GM18951 (cell line): ENCODE data around the gene GAS6.
"Not testable (repeated sequence)": the region's sequence is repeated elsewhere in the genome, so short reads cannot be mapped to it uniquely, and the experiment has no call there.

Experiments
- POLR2A ChIP-seq: IDR thresholded peaks from 4 replicates; pipeline ENCODE4 v1.6.1; 2011; ENCODE audit warnings: mild to moderate bottlenecking; ENCODE audit not compliant: insufficient read length, insufficient read depth; ENCODE audit errors: extremely low read depth
- in situ Hi-C: fragments of 300-500 bp; cut with MboI; formaldehyde crosslinking; loops from one replicate; pipeline ENCODE4 v1.12.0; 2022; ENCODE audit warnings: low sequenced_read_pairs, mixed read lengths, inconsistent platforms; ENCODE audit not compliant: unreplicated experiment

Gene GAS6

DNA sequence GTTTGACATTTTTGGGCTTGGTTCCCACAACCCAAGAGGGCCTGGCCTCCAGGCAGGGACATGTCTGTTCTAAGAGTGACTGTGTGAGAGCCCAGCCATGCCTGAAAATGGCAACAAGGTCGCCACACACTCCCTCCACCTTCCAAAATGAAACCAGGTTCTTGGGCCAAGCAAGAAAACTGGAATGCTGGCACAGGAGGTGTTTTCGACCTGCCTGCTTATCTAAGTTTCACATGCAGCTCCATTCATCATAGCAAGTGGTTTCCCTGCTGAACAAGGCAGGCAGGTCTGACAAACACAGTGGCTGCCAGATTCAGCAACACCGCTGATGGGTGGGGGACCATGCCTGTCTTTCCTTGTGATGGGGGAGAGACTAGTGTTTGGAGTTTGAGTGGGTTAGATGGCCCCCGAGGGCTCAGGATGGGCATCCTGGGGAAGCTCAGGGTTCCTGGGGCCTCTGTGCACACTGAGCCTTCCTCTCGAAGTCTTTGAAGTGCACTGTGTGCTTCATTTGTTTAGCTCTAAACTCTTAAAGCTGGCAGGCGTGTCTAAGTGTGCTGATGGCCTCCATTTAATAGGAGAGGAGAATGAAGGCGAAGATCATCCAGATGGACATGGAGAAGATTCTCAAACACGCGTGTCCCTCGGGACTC lies 17.9 kb upstream of the GAS6 start:
- in situ Hi-C loops, result no loop called here
- no peak for TF ChIP-seq POLR2A

DNA sequence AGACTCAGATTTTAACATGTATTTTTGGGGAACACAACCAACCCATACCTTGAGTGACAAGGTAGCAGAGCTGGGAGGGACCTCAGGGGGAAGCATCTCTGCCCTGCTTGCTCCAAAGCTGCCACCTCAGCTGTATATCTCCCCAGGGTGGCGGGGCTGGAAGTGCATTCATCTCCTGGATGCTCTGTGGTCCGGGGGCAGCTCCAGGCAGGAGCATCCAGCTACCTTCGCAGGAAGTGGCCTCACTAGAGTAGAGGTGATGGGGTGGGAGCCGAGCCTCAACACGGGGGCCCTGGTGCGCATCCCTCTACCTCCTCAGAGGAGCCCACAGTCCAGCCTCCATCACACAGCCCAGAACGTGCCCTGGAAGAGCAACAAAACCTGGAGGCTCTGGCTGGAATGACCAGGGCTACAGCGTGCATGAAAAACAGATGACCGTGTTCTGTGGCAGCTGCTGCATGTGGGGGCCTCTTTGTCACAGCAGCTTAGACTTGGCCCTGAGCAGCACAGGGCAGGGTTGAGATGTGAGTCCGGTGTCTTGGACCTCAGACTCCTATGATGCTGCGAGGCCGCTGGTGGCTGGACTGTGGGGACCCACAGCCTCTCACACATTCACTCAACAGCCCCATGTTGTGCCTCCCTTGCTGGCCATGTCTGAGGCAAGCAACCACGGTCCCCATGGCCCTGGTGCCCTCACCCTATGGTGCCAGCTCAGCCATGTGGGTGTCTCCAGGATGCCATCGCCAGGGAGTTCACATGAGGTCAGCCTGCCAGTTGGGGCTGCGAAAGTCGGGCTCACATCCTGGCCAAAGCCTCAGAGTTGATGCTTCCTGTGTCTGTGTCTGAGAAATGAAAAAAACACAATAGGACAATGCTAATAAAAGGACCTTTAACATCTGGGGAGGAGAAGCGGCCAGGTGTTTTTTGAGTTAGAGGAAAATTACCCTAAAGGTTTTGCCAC lies 17.1 kb upstream of the GAS6 start:
- in situ Hi-C loops, result no loop called here

DNA sequence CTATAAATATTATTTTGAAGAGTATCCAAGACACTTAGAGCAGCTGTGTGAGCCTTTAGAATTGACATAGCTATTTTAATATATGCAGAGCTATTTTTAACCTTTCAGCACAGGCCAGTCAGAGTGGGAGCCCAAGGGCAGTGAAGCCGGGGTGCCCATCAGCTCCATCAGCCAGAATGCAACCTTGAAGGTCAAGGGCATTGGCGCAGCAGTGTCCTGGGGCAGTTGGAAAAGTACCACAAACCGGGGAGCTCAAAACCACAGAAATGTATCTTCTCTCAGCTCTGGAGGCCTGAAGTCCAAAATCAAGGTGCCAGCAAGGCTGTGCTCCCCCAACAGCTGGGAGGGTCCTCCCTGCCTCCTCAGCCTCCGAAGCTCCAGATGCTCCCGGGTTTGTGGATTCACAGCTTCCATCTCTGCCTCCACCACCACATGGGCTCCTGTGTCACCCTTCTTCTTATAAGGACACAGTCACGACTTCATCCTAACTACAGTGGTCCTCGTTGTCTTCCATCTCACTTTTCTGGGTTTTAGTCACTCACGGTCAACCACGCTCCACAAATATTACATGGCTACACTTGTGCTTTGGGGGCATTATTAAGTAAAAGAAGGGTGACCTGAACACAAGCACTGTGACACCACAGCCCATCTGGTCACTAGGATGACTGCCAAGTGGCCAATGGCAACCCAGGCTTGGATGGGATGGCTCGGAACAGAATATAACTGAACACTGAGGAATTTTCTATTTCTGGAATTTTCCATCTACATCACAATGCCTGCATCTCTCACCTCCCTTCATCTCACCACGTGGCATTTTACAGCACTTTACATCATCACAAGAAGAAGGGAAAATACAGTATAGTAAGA lies 15.9 kb upstream of the GAS6 start:
- in situ Hi-C loops, result no loop called here
- no peak for TF ChIP-seq POLR2A

More for the DNA sequence above, 17.1 kb upstream of the GAS6 start:
- no peak for TF ChIP-seq POLR2A

- in situ Hi-C loops, result no loop called here
- no peak for TF ChIP-seq POLR2A
Observed at GRCh38 chr13:113879017-113879416, 15.1 kb upstream of the GAS6 start.

GRCh38 chr13:113877149-113877990 lies 13.5 kb upstream of the GAS6 start:
- no peak for TF ChIP-seq POLR2A
- in situ Hi-C loops, result no loop called here

DNA sequence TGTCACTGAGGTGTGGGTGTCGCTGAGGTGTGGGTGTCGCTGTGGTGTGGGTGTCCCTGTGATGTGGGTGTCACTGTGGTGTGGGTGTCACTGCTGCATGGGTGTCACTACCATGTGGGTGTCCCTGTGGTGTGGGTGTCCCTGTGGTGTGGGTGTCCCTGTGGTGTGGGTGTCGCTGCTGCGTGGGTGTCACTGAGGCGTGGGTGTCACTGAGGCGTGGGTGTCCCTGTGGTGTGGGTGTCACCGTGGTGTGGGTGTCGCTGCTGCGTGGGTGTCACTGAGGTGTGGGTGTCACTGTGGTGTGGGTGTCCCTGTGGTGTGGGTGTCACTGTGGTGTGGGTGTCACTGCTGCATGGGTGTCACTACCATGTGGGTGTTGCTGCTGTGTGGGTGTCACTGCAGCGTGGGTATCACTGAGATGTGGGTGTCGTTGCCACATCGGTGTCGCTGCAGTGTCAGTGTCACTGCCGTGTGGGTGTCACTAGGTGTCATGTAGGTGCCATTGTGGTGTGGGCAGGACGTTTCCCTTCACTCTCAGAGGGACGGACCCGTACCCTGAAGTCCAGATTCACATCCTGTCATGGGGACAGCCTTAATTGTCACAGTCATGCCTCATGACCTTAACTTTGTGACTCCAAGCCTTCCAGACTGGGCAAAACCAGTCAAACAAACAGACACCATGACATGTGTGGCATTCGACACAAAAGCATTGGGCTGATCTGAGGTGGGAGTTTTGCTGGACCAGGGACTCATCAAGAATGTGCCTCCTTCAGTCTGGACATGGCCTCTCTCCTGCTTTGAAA lies 12.7 kb upstream of the GAS6 start:
- TF ChIP-seq POLR2A, result no peak
- in situ Hi-C loops, result no loop called here

- in situ Hi-C loops, result no loop called here
- no peak for TF ChIP-seq POLR2A
Observed at GRCh38 chr13:113875837-113876281, 12.0 kb upstream of the GAS6 start.

DNA sequence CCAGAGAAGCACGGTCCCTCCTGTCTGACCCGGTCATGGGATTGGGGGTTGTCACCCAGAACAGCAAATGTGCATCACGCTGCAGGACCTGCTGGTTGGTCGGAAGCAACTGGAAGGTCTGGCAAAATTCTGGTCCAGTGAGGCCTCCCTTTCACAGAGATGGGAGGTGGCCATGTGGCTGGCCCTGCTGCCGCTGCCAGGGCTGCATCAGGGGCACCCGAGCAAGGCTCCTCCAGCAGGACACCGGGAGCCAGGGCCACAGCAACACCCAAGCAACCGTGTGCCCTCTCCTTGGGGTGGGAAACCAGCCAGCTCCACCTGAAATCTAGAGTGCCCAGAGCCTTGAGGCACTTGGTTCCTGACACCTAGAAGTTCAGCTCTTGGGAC lies 11.5 kb upstream of the GAS6 start:
- no peak for TF ChIP-seq POLR2A
- in situ Hi-C loops, result no loop called here

DNA sequence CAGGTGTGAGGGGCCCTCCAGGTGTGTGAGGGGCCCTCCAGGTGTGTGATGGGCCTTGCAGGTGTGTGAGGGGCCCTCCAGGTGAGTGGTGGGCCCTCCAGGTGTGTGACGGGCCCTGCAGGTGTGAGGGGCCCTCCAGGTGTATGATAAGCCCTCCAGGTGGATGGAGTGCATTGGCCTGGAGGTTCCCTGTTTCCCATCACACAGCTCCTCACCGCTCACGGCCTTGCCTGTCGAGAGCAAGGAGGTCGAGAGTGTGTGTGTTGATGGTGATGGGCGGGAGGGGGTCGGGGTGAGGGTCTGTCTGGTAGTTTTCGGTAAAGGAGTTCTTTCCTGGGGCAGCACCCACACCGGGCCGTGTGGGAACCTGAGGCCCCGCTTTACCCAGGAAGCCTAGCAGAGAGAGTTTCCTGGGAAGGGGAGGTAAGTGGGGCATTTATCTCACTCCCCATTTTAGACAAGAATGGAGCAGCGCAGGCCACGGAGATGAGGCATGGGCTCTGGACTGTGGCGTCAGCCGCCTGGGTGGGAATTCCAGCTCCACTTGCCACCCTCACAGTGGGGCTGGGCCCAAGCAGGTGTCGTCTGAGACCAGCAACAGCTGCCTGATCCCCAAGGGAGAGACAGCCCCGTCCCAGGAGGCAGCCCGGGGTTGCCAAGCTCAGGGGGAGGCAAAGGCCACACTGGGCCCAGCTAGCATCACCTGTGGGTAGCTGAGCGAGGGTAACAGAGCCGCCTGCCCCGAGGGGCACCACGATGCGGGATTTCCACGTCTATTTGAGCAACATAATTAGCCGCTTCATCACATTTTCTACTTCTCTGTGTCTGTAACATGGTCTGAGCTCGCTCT lies 10.9 kb upstream of the GAS6 start:
- in situ Hi-C loops, result no loop called here
- no peak for TF ChIP-seq POLR2A

GRCh38 chr13:113874177-113874576 lies 10.3 kb upstream of the GAS6 start:
- in situ Hi-C loops, result no loop called here
- TF ChIP-seq POLR2A, result no peak

- in situ Hi-C loops, result no loop called here
- TF ChIP-seq POLR2A, result no peak
Observed at GRCh38 chr13:113869263-113869662, 5.4 kb upstream of the GAS6 start.

- in situ Hi-C loops, result not testable (repeated sequence)
Observed at GRCh38 chr13:113867913-113868312, 4.0 kb upstream of the GAS6 start.
